Osteocyte (in vitro differentiated cells): Measurements from ENCODE around the gene NRF1. TPM values are rescaled to one million over a fixed set of nuclear protein-coding genes. Genes with fewer than 3 reads are reported as not detected.

ENCODE experiments used
- DNase-seq: peaks from one replicate; pipeline ENCODE4 v3.0.0; 2021; ENCODE audit warnings: mixed read lengths; ENCODE audit not compliant: unreplicated experiment; ENCODE audit errors: extremely low spot score
- H3K27ac Mint-ChIP-seq: one replicate; pipeline ENCODE4 v1.8.0; 2021; ENCODE audit warnings: mild to moderate bottlenecking, mixed read lengths; ENCODE audit not compliant: unreplicated experiment
- H3K27me3 Mint-ChIP-seq: one replicate; pipeline ENCODE4 v1.8.0; 2021; ENCODE audit warnings: mixed read lengths; ENCODE audit not compliant: unreplicated experiment
- H3K36me3 Mint-ChIP-seq: one replicate; pipeline ENCODE4 v1.8.0; 2021; ENCODE audit warnings: mixed read lengths; ENCODE audit not compliant: unreplicated experiment
- H3K4me1 Mint-ChIP-seq: one replicate; pipeline ENCODE4 v1.8.0; 2021; ENCODE audit warnings: mixed read lengths; ENCODE audit not compliant: unreplicated experiment
- H3K4me3 Mint-ChIP-seq: one replicate; pipeline ENCODE4 v1.8.0; 2021; ENCODE audit warnings: mild to moderate bottlenecking, moderate library complexity, mixed read lengths; ENCODE audit not compliant: unreplicated experiment
- H3K9me3 Mint-ChIP-seq: one replicate; pipeline ENCODE4 v1.8.0; 2021; ENCODE audit warnings: mixed read lengths; ENCODE audit not compliant: unreplicated experiment
- total RNA-seq: library from RNA; stranded (reverse); gene quantifications from 2 replicates; pipeline ENCODE4 v1.2.1, GENCODE V29; 2021
- TF ChIP-seq, protein P1 (sequence below): fragments of 200-600 bp; sonication (generic); IDR thresholded peaks from 2 replicates; pipeline ENCODE4 v1.5.0; 2021; ENCODE audit warnings: antibody characterized with exemption, mild to moderate bottlenecking, moderate library complexity

NRF1 gene
- total RNA-seq, 1 donor from 2014 or later = 20.7 TPM

DNA sequence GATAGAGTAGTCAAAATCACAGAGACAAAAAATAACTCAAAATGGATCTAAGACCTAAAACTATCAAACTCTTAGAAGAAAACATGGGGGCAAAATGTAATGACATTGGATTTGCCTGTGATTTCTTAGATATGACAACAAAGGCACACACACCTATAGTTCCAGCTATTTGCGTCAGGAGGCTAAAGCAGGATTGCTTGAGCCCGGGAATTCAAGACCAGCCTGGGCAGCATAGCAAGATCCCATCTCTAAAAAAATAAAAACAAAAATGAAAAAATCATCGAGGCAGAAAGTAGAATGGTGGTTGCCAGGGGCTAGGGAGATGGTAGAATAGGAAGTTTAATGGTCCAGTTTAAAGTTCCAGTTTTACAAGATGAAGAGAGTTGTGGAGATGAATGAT lies 113.3 kb downstream of the NRF1 start:
- H3K4me3 Mint-ChIP-seq = no peak overlapping the region
- TF ChIP-seq, protein P1, sequence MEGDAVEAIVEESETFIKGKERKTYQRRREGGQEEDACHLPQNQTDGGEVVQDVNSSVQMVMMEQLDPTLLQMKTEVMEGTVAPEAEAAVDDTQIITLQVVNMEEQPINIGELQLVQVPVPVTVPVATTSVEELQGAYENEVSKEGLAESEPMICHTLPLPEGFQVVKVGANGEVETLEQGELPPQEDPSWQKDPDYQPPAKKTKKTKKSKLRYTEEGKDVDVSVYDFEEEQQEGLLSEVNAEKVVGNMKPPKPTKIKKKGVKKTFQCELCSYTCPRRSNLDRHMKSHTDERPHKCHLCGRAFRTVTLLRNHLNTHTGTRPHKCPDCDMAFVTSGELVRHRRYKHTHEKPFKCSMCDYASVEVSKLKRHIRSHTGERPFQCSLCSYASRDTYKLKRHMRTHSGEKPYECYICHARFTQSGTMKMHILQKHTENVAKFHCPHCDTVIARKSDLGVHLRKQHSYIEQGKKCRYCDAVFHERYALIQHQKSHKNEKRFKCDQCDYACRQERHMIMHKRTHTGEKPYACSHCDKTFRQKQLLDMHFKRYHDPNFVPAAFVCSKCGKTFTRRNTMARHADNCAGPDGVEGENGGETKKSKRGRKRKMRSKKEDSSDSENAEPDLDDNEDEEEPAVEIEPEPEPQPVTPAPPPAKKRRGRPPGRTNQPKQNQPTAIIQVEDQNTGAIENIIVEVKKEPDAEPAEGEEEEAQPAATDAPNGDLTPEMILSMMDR = no peak
- H3K36me3 Mint-ChIP-seq = peaks cover 40% of the 10 kb centered on the region
- H3K9me3 Mint-ChIP-seq = no peaks in the 10 kb centered on the region
- DNase-seq = no peak
- H3K27me3 Mint-ChIP-seq = no peaks in the 10 kb centered on the region
- H3K4me1 Mint-ChIP-seq = no peaks in the 10 kb centered on the region
- no peak overlapping the region for H3K27ac Mint-ChIP-seq

DNA sequence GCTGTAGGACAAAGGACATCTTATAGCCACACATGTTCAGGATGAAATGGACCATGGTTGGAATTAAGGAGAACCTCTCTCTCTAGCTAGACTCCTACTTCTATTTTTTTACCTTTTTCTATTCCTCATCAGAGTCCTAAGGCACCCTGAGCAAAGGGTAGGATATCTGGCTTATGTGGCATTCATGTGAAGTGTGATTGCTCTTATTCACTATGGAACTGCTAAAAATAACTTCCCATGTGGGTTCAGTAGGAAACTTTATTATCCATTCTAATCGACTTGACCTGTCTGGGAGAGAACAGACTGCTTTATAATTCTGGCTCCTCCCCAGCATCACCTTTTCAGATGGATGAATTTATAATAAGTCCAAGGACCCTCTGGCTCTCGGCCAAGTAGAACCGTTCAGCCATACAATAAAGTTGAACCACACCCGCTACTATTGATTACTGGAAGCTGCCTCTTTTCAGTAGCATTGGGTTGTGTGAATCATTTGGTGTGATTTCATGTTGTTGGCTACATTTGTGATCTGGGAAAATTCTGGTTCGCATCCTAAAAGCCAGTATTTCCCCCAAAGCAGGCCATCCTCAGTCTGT lies 117.5 kb downstream of the NRF1 start:
- Mint-ChIP-seq H3K27me3 (no peaks in the 10 kb centered on the region), H3K27ac (no peak overlapping the region), H3K4me1 (no peaks in the 10 kb centered on the region), H3K9me3 (no peaks in the 10 kb centered on the region), H3K36me3 (peaks cover 42% of the 10 kb centered on the region), H3K4me3 (no peak overlapping the region)
- no peak for DNase-seq
- TF ChIP-seq, protein P1 = no peak

DNA sequence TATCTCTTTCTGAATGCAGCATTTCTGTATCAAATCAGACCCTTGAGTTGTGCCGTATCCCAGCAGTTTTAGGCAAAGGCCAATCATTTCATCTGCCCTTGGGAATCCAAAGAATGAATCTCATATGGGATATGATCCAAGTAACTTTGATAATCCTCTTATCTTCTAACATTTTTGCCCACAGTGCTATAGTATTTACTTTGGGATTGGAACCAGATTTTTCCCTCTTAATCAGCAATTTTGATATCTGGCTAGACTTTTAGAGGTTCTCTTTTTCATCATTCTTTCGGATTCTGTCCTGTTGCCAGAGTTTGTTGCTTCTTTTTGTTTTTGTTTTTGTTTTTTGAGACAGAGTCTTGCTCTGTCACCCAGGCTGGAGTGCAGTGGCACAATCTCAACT lies 118.0 kb downstream of the NRF1 start:
- Mint-ChIP-seq H3K36me3 (peaks cover 38% of the 10 kb centered on the region), H3K4me3 (no peak overlapping the region), H3K9me3 (no peaks in the 10 kb centered on the region), H3K4me1 (no peaks in the 10 kb centered on the region), H3K27ac (no peak overlapping the region), H3K27me3 (no peaks in the 10 kb centered on the region)
- DNase-seq = no peak
- TF ChIP-seq, protein P1 = no peak

DNA sequence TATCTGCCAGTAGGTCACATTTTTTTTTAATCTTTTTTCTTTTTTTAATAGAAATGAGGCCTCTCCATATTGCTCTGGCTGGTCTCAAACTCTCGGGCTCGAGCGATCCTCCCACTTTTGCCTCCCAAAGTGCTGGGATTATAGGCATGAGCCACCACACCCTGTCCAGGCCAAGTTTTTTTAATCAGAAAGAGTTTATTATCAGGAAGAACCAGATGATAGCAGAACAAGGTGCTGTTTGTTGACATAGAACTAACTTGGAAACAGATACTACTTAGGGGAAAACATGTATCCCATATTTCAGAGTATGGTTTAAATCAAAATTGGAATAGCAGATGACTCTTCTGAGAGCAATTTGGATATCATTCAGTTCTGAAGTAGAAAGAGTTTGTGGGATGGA lies 118.6 kb downstream of the NRF1 start:
- Mint-ChIP-seq H3K9me3 (no peaks in the 10 kb centered on the region), H3K27ac (no peak overlapping the region), H3K36me3 (peaks cover 35% of the 10 kb centered on the region), H3K4me3 (no peak overlapping the region), H3K27me3 (no peaks in the 10 kb centered on the region), H3K4me1 (no peaks in the 10 kb centered on the region)
- TF ChIP-seq, protein P1 = no peak
- DNase-seq = no peak

DNA sequence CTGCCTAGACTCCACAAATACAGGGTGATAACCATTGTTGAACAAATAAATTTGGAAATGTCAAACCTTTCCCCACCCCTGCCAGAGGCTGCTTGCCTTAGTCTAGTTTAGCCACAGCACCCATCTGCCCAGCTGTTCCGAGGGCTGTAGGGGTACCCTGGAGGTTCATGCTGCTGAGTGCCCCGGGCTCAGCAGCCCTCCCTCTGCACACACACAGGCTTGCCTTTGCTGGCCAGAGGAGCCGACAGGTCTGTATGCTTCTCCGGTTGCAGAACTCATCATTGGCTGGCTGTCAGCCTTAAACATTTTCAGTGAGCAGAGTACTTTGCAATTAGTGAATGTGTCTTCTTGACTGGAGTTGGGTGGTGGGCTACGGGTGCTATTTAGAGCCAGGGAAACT lies 122.9 kb downstream of the NRF1 start:
- no peak for DNase-seq

More for the DNA sequence above, 122.9 kb downstream of the NRF1 start:
- H3K36me3 Mint-ChIP-seq = peaks cover 25% of the 10 kb centered on the region
- H3K9me3 Mint-ChIP-seq = no peaks in the 10 kb centered on the region
- H3K27me3 Mint-ChIP-seq = no peaks in the 10 kb centered on the region
- TF ChIP-seq, protein P1 = no peak
- H3K4me1 Mint-ChIP-seq = peaks cover 2% of the 10 kb centered on the region
- H3K4me3 Mint-ChIP-seq = no peak overlapping the region
- H3K27ac Mint-ChIP-seq = no peak overlapping the region
